Measurements from ENCODE around the gene COX7B2.

GRCh38 chr4:46944345-46944744 lies 35.3 kb upstream of the COX7B2 start:
- TF ChIP-seq CTCF (IDR thresholded peaks at IDR 0.05) (no peak), POLR2A (IDR thresholded peaks at IDR 0.05) (no peak)
